ENCODE results near the gene ERBB2. TPM values are rescaled to one million over a fixed set of nuclear protein-coding genes. Genes with fewer than 3 reads are reported as not detected.

ERBB2 gene
- total RNA-seq, 1 donor from 2014 or later, result 75.2 TPM

GRCh38 chr17:39739885-39740356 lies 40.1 kb downstream of the ERBB2 start:
- Histone ChIP-seq H3K9me3 (ENCODE audit: low read depth) (no peaks in the 10 kb centered on the region), H3K27me3 (peaks cover 29% of the 10 kb centered on the region), H4K20me1 (ENCODE audit: low read depth) (no peaks in the 10 kb centered on the region), H3K9ac (no peak overlapping the region), H3F3A (ENCODE audit: low read depth) (peaks cover 24% of the 10 kb centered on the region), H3K79me2 (ENCODE audit: low read depth) (no peaks in the 10 kb centered on the region), H3K27ac (no peak overlapping the region), H3K4me1 (peaks cover 17% of the 10 kb centered on the region), H2AFZ (replicated peaks) (peak overlapping the region; percentile 35), H3K36me3 (no peaks in the 10 kb centered on the region), H3K4me3 (peak overlapping the region; percentile 62), H3K4me2 (peak overlapping the region; percentile 99)
- Mint-ChIP-seq H3K9me3 (no peaks in the 10 kb centered on the region), H3K36me3 (no peaks in the 10 kb centered on the region), H3K27ac (no peak overlapping the region), H3K27me3 (ENCODE audit: insufficient read depth, low read depth) (peaks cover 50% of the 10 kb centered on the region), H3K4me1 (peaks cover 15% of the 10 kb centered on the region), H3K4me3 (peak overlapping the region; percentile 55)
- TF ChIP-seq EZH2 (IDR thresholded peaks at IDR 0.05) (no peak), EZH2phosphoT487 (IDR thresholded peaks at IDR 0.05) (no peak), CTCF (IDR thresholded peaks at IDR 0.05) (no peak)
- DNase-seq (ENCODE audit: low spot score), result peak; percentile 18

- Histone ChIP-seq H3K9ac (no peak overlapping the region), H3K27ac (no peak overlapping the region), H3K27me3 (peaks cover 29% of the 10 kb centered on the region), H3F3A (ENCODE audit: low read depth) (peaks cover 24% of the 10 kb centered on the region), H3K36me3 (no peaks in the 10 kb centered on the region), H4K20me1 (ENCODE audit: low read depth) (no peaks in the 10 kb centered on the region), H3K79me2 (ENCODE audit: low read depth) (no peaks in the 10 kb centered on the region), H2AFZ (replicated peaks) (peak overlapping the region; percentile 35), H3K4me1 (peaks cover 17% of the 10 kb centered on the region), H3K4me3 (peak overlapping the region; percentile 62), H3K4me2 (peak overlapping the region; percentile 99), H3K9me3 (ENCODE audit: low read depth) (no peaks in the 10 kb centered on the region)
- no peak for DNase-seq (ENCODE audit: low spot score)
- no peaks in the 10 kb centered on the region for H3K9me3 Mint-ChIP-seq
- peak overlapping the region; percentile 15 for H3K4me3 Mint-ChIP-seq
- peaks cover 47% of the 10 kb centered on the region for H3K27me3 Mint-ChIP-seq (ENCODE audit: insufficient read depth, low read depth)
- H3K4me1 Mint-ChIP-seq, result peaks cover 15% of the 10 kb centered on the region
- no peaks in the 10 kb centered on the region for H3K36me3 Mint-ChIP-seq
- no peak for TF ChIP-seq CTCF (IDR thresholded peaks at IDR 0.05)
- no peak for TF ChIP-seq EZH2 (IDR thresholded peaks at IDR 0.05)
- no peak for TF ChIP-seq EZH2phosphoT487 (IDR thresholded peaks at IDR 0.05)
- H3K27ac Mint-ChIP-seq, result no peak overlapping the region
These were observed 40.7 kb downstream of the ERBB2 start for GRCh38 chr17:39740357-39741111.

GRCh38 chr17:39742126-39742855 lies 42.4 kb downstream of the ERBB2 start:
- H3K27ac Mint-ChIP-seq, result no peak overlapping the region
- Histone ChIP-seq H3F3A (ENCODE audit: low read depth) (peaks cover 14% of the 10 kb centered on the region), H3K79me2 (ENCODE audit: low read depth) (no peaks in the 10 kb centered on the region), H2AFZ (replicated peaks) (no peak overlapping the region), H3K36me3 (no peaks in the 10 kb centered on the region), H3K4me1 (peaks cover 17% of the 10 kb centered on the region), H3K9ac (no peak overlapping the region), H3K4me3 (no peak overlapping the region), H3K27me3 (peaks cover 29% of the 10 kb centered on the region), H4K20me1 (ENCODE audit: low read depth) (no peaks in the 10 kb centered on the region), H3K4me2 (no peak overlapping the region), H3K27ac (no peak overlapping the region), H3K9me3 (ENCODE audit: low read depth) (no peaks in the 10 kb centered on the region)
- H3K9me3 Mint-ChIP-seq, result no peaks in the 10 kb centered on the region
- peaks cover 15% of the 10 kb centered on the region for H3K4me1 Mint-ChIP-seq
- peaks cover 38% of the 10 kb centered on the region for H3K27me3 Mint-ChIP-seq (ENCODE audit: insufficient read depth, low read depth)
- no peak for DNase-seq (ENCODE audit: low spot score)
- TF ChIP-seq EZH2 (IDR thresholded peaks at IDR 0.05), result no peak
- no peak for TF ChIP-seq CTCF (IDR thresholded peaks at IDR 0.05)
- no peak for TF ChIP-seq EZH2phosphoT487 (IDR thresholded peaks at IDR 0.05)
- H3K36me3 Mint-ChIP-seq, result no peaks in the 10 kb centered on the region
- no peak overlapping the region for H3K4me3 Mint-ChIP-seq

Data from neural progenitor cell (in vitro differentiated cells).